Measurements from ENCODE around the gene NOLC1. TPM values are rescaled to one million over a fixed set of nuclear protein-coding genes. Genes with fewer than 3 reads are reported as not detected.

Gene NOLC1
- total RNA-seq, 4 donors from 2014 or later, result 28.7 to 83.8 (median 48.5) TPM

DNA sequence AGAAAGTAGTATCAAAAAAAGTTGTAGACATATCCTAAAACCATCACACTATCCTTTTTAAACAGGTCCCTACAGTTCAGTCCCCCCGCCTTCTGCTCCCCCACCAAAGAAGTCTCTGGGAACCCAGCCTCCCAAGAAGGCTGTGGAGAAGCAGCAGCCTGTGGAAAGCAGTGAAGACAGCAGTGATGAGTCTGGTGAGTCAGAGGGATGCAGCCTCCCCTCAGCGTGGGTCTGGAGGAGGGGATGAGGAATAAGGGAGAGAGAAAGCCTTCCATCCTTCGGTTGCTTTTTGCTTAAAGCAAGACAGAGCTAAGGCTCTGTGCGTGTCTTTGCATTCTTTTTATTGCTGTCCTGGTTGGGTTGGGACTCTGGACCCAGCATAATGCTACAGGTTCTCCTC is 7.6 kb downstream of the NOLC1 start:
- Histone ChIP-seq H3K9me3 (no peaks in the 10 kb centered on the region), H3K27ac (replicated peaks in 1 of 4) (no peak overlapping the region), H3K27me3 (no peaks in the 10 kb centered on the region), H3K4me3 (no peak overlapping the region), H3K4me1 (peaks cover 0 to 4% (median 0%) of the 10 kb centered on the region in 4 donors), H3K36me3 (peaks cover 67 to 99% (median 89%) of the 10 kb centered on the region in 4 donors)
- TF ChIP-seq, protein P1, sequence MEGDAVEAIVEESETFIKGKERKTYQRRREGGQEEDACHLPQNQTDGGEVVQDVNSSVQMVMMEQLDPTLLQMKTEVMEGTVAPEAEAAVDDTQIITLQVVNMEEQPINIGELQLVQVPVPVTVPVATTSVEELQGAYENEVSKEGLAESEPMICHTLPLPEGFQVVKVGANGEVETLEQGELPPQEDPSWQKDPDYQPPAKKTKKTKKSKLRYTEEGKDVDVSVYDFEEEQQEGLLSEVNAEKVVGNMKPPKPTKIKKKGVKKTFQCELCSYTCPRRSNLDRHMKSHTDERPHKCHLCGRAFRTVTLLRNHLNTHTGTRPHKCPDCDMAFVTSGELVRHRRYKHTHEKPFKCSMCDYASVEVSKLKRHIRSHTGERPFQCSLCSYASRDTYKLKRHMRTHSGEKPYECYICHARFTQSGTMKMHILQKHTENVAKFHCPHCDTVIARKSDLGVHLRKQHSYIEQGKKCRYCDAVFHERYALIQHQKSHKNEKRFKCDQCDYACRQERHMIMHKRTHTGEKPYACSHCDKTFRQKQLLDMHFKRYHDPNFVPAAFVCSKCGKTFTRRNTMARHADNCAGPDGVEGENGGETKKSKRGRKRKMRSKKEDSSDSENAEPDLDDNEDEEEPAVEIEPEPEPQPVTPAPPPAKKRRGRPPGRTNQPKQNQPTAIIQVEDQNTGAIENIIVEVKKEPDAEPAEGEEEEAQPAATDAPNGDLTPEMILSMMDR (IDR thresholded peaks at IDR 0.05), result no peak
- TF ChIP-seq POLR2A (IDR thresholded peaks at IDR 0.05; ENCODE audit: low read depth) (no peak), EP300 (IDR thresholded peaks at IDR 0.05) (no peak), POLR2AphosphoS5 (IDR thresholded peaks at IDR 0.05) (no peak)
- WGBS, result 94% methylated on average over 4 of the region's 4 CpGs
- intact Hi-C loops (cut with DNase I), result loop anchor here (10.0 kb wide), 1 partner anchor 345 kb away; the partner anchor contains the start of genes ACTR1A and SUFU
- no peak for DNase-seq (ENCODE audit: extremely low spot score)

DNA sequence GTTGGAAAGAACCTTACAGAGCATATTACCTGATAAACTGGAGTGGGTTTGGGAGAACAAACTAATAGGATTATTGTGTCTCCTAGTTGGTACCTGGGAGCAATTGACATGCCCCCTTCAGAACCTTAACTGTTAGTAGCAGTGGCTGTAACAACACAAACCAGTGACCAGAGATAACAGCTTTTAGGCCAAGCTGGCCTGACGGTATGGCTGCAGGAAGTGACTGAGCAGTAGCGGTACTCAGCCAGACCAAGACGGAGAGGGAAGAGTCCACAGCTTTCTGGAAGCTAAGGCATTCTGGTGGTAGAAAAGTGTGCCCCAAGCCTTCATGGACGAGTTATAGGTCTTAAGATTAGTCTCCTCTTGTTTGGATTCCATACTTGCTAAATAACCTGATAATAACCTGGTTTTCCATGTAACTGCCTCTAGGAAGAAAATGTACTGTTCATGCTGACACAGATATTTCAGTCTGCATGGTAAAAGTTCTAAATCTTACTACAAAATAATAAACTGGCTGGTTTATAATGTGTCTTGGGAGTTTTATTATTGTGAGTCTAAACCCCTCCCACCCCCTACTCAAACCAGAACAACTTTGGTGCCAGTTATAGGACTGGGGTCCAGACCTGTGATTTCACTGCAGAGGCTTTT is 11.3 kb downstream of the NOLC1 start:
- Histone ChIP-seq H3K27ac (replicated peaks in 1 of 4) (no peak overlapping the region), H3K4me1 (no peaks in the 10 kb centered on the region), H3K36me3 (peaks cover 53 to 68% (median 57%) of the 10 kb centered on the region in 4 donors), H3K9me3 (no peaks in the 10 kb centered on the region), H3K27me3 (no peaks in the 10 kb centered on the region), H3K4me3 (no peak overlapping the region)
- TF ChIP-seq, protein P1 (IDR thresholded peaks at IDR 0.05), result no peak
- no peak for TF ChIP-seq POLR2A (IDR thresholded peaks at IDR 0.05; ENCODE audit: low read depth)
- TF ChIP-seq POLR2AphosphoS5 (IDR thresholded peaks at IDR 0.05), result no peak
- no peak for TF ChIP-seq EP300 (IDR thresholded peaks at IDR 0.05)
- no peak for DNase-seq (ENCODE audit: extremely low spot score)
- WGBS, result 82% methylated on average over 4 of the region's 4 CpGs
- intact Hi-C loops (cut with DNase I), result no loop called here

DNA sequence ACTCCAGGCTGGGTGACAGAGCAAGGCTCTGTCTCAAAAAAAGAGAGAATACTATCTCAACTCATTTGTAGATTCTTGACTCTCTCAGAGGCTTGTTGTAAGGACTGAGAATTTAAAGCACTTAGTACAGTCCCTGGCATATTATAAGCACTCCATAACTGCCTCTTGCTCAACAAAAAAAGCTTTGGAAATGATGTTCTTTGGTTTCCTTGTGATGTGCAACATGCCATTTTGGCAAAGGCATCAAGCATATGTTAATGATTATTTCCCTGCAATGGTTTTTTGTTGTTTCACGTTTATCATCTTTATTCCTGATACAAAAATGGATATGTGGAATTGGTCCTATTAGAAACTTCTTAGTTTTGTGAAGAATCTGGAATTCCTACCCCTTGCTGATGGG is 15.7 kb downstream of the NOLC1 start:
- intact Hi-C loops (cut with DNase I), result loop anchor here (5.0 kb wide), 2 partner anchors 59 to 184 kb away; partner anchors contain the start of gene ELOVL3
- H3K27ac ChIP-seq (replicated peaks in 1 of 4), result no peak overlapping the region
- peaks cover 11 to 24% (median 13%) of the 10 kb centered on the region in 4 donors for H3K36me3 ChIP-seq
- peaks cover 3 to 13% (median 12%) of the 10 kb centered on the region in 4 donors for H3K4me1 ChIP-seq
- no peak for TF ChIP-seq POLR2AphosphoS5 (IDR thresholded peaks at IDR 0.05)
- no peak for TF ChIP-seq POLR2A (IDR thresholded peaks at IDR 0.05; ENCODE audit: low read depth)
- no peak for TF ChIP-seq EP300 (IDR thresholded peaks at IDR 0.05)
- TF ChIP-seq, protein P1 (IDR thresholded peaks at IDR 0.05), result no peak
- no peaks in the 10 kb centered on the region for H3K9me3 ChIP-seq
- H3K4me3 ChIP-seq, result no peak overlapping the region
- WGBS, result 54% methylated on average over 1 of the region's 1 CpG
- no peak for DNase-seq (ENCODE audit: extremely low spot score)
- H3K27me3 ChIP-seq, result no peaks in the 10 kb centered on the region

DNA sequence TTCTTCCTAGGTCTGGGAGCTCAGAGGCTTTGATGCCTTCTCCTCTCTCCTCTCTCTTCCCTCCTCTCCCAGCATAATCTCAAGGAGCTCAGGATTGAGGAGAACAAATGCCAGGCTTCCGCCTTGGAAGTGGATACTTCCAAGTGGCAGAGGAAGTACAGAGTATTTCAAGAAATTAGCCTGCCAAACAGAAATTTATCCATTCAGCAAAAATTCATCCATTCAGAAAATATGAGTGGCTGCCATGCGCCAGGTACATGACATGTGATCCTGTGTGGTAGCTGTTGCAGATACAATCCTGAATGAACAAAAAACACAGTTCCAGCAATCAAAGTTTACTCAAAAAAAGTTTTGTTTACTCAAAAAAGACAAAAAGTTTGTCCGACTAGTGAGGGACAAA is 18.4 kb downstream of the NOLC1 start:
- 61% methylated on average over 3 of the region's 3 CpGs for WGBS
- Histone ChIP-seq H3K36me3 (no peaks in the 10 kb centered on the region), H3K4me3 (no peak overlapping the region), H3K4me1 (peaks cover 3 to 13% (median 12%) of the 10 kb centered on the region in 4 donors), H3K27me3 (no peaks in the 10 kb centered on the region), H3K27ac (replicated peaks in 1 of 4) (no peak overlapping the region), H3K9me3 (no peaks in the 10 kb centered on the region)
- intact Hi-C loops (cut with DNase I), result no loop called here
- no peak for TF ChIP-seq POLR2AphosphoS5 (IDR thresholded peaks at IDR 0.05)
- no peak for TF ChIP-seq EP300 (IDR thresholded peaks at IDR 0.05)
- no peak for TF ChIP-seq POLR2A (IDR thresholded peaks at IDR 0.05; ENCODE audit: low read depth)
- TF ChIP-seq, protein P1 (IDR thresholded peaks at IDR 0.05), result no peak
- DNase-seq (ENCODE audit: extremely low spot score), result no peak
